H9 (cell line): ENCODE measurements around the gene ANO2. TPM values are rescaled to one million over a fixed set of nuclear protein-coding genes. Genes with fewer than 3 reads are reported as not detected.

Source experiments
- DNase-seq: peaks from one replicate; pipeline ENCODE4 v3.0.0-alpha.2; 2017
- H2AFZ ChIP-seq: one replicate; pipeline ENCODE4 v1.6.1; 2013; ENCODE audit warnings: mild to moderate bottlenecking, low read length, control low read depth, moderate library complexity
- H2AK5ac ChIP-seq: 2 replicates; pipeline ENCODE4 v1.6.1; 2013; ENCODE audit warnings: low read length, control low read depth, mixed read lengths; ENCODE audit not compliant: insufficient read length
- H2BK120ac ChIP-seq: one replicate; pipeline ENCODE4 v1.6.1; 2013; ENCODE audit warnings: low read depth, mild to moderate bottlenecking, low read length, control low read depth, inconsistent platforms; ENCODE audit not compliant: poor library complexity, severe bottlenecking
- H2BK12ac ChIP-seq: 2 replicates; pipeline ENCODE4 v1.6.1; 2013; ENCODE audit warnings: low read length, control low read depth, mixed read lengths, low read depth; ENCODE audit not compliant: insufficient read length
- H2BK15ac ChIP-seq: 2 replicates; pipeline ENCODE4 v1.6.1; 2013; ENCODE audit warnings: low read depth, low read length, control low read depth
- H2BK20ac ChIP-seq: one replicate; pipeline ENCODE4 v1.6.1; 2013; ENCODE audit warnings: low read depth, mild to moderate bottlenecking, low read length, control low read depth, inconsistent platforms; ENCODE audit not compliant: poor library complexity, severe bottlenecking
- H2BK5ac ChIP-seq: 2 replicates; pipeline ENCODE4 v1.6.1; 2013; ENCODE audit warnings: low read length, control low read depth, mixed read lengths; ENCODE audit not compliant: insufficient read length
- H3K14ac ChIP-seq: 2 replicates; pipeline ENCODE4 v1.6.1; 2013; ENCODE audit warnings: low read length, control low read depth; ENCODE audit not compliant: insufficient read depth
- H3K18ac ChIP-seq: 2 replicates; pipeline ENCODE4 v1.6.1; 2013; ENCODE audit warnings: low read depth, mild to moderate bottlenecking, mixed read lengths, low read length, control low read depth; ENCODE audit not compliant: insufficient read length
- H3K23ac ChIP-seq: 2 replicates; pipeline ENCODE4 v1.6.1; 2013; ENCODE audit warnings: low read length, control low read depth, mixed read lengths, low read depth; ENCODE audit not compliant: insufficient read length
- H3K23me2 ChIP-seq: 2 replicates; pipeline ENCODE4 v1.6.1; 2013; ENCODE audit warnings: low read depth, mild to moderate bottlenecking, mixed read lengths, low read length, control low read depth; ENCODE audit not compliant: insufficient read length, poor library complexity, severe bottlenecking
- H3K27ac ChIP-seq: 2 replicates; pipeline ENCODE4 v1.5.1; 2013; ENCODE audit warnings: low read length, control low read depth, mixed read lengths, low read depth; ENCODE audit not compliant: insufficient read length
- H3K27me3 ChIP-seq: 2 replicates; pipeline ENCODE4 v1.6.1; 2013; ENCODE audit warnings: low read length, control low read depth, inconsistent platforms; ENCODE audit not compliant: insufficient read depth
- H3K4ac ChIP-seq: 2 replicates; pipeline ENCODE4 v1.6.1; 2013; ENCODE audit warnings: low read depth, mild to moderate bottlenecking, control low read depth, inconsistent platforms, low read length, moderate library complexity
- H3K4me1 ChIP-seq: 2 replicates; pipeline ENCODE4 v1.6.1; 2013; ENCODE audit warnings: low read length, control low read depth, inconsistent platforms; ENCODE audit not compliant: insufficient read depth
- H3K4me2 ChIP-seq: 2 replicates; pipeline ENCODE4 v1.6.1; 2013; ENCODE audit warnings: low read length, control low read depth, mixed read lengths; ENCODE audit not compliant: insufficient read length, insufficient read depth
- H3K56ac ChIP-seq: 2 replicates; pipeline ENCODE4 v1.6.1; 2013; ENCODE audit warnings: low read depth, mild to moderate bottlenecking, mixed read lengths, low read length, control low read depth; ENCODE audit not compliant: insufficient read length
- H3K79me1 ChIP-seq: 2 replicates; pipeline ENCODE4 v1.6.1; 2013; ENCODE audit warnings: low read depth, mild to moderate bottlenecking, moderate library complexity, low read length, control low read depth, inconsistent platforms; ENCODE audit not compliant: insufficient read depth, poor library complexity, severe bottlenecking
- H3K79me2 ChIP-seq: 2 replicates; pipeline ENCODE4 v1.6.1; 2013; ENCODE audit warnings: low read length, control low read depth, inconsistent platforms; ENCODE audit not compliant: insufficient read depth
- H3K9ac ChIP-seq: 2 replicates; pipeline ENCODE4 v1.6.1; 2013; ENCODE audit warnings: low read length, control low read depth, mixed read lengths; ENCODE audit not compliant: insufficient read length; ENCODE audit errors: extremely low read depth
- H3K9me3 ChIP-seq: one replicate; pipeline ENCODE4 v1.6.1; 2013; ENCODE audit warnings: low read depth, low read length, inconsistent platforms; ENCODE audit not compliant: control insufficient read depth
- H3T11ph ChIP-seq: one replicate; pipeline ENCODE4 v1.6.1; 2013; ENCODE audit warnings: mild to moderate bottlenecking, low read length, control low read depth, inconsistent platforms
- H4K20me1 ChIP-seq: one replicate; pipeline ENCODE4 v1.6.1; 2013; ENCODE audit not compliant: control insufficient read depth, insufficient read length, insufficient read depth
- H4K5ac ChIP-seq: 2 replicates; pipeline ENCODE4 v1.6.1; 2013; ENCODE audit warnings: low read depth, mild to moderate bottlenecking, mixed read lengths, low read length, control low read depth; ENCODE audit not compliant: insufficient read length
- H4K8ac ChIP-seq: replicated peaks from 2 replicates; pipeline ENCODE4 v1.6.1; 2013; ENCODE audit warnings: low read length, control low read depth, mixed read lengths, low read depth; ENCODE audit not compliant: insufficient read length
- H4K91ac ChIP-seq: 2 replicates; pipeline ENCODE4 v1.6.1; 2013; ENCODE audit warnings: low read depth, mild to moderate bottlenecking, moderate library complexity, mixed read lengths, low read length, control low read depth; ENCODE audit not compliant: insufficient read length
- H3K27ac Mint-ChIP-seq, 3 experiments: 2 replicates in 2 of 3; 3 replicates in 1 of 3; pipeline ENCODE4 v1.8.0; 2020 to 2021; ENCODE audit warnings: mixed read lengths in 3 of 3, mild to moderate bottlenecking in 1 of 3, moderate library complexity in 1 of 3
- H3K27me3 Mint-ChIP-seq: 2 replicates; pipeline ENCODE4 v1.8.0; 2021; ENCODE audit warnings: low read depth, mild to moderate bottlenecking, moderate library complexity, mixed read lengths
- H3K36me3 Mint-ChIP-seq, 3 experiments: 2 replicates in 2 of 3; 3 replicates in 1 of 3; pipeline ENCODE4 v1.8.0; 2020 to 2021; ENCODE audit warnings: low read depth in 3 of 3, mixed read lengths in 3 of 3; ENCODE audit not compliant: insufficient read depth in 1 of 3
- H3K4me1 Mint-ChIP-seq, 2 experiments: 2 replicates each; pipeline ENCODE4 v1.8.0; 2020; ENCODE audit warnings: mixed read lengths in 2 of 2
- H3K4me3 Mint-ChIP-seq, 2 experiments: 2 replicates in 1 of 2; 3 replicates in 1 of 2; pipeline ENCODE4 v1.8.0; 2020 to 2021; ENCODE audit warnings: mild to moderate bottlenecking in 2 of 2, mixed read lengths in 2 of 2, moderate library complexity in 1 of 2
- H3K9me3 Mint-ChIP-seq, 2 experiments: 2 replicates in 1 of 2; 3 replicates in 1 of 2; pipeline ENCODE4 v1.8.0; 2020; ENCODE audit warnings: mild to moderate bottlenecking in 2 of 2, mixed read lengths in 2 of 2, moderate library complexity in 1 of 2
- CTCF ChIP-seq: fragments of 200-600 bp; sonication (generic); conservative IDR thresholded peaks from 3 replicates; pipeline ENCODE4 v1.8.0; 2021; ENCODE audit warnings: antibody characterized with exemption, mild to moderate bottlenecking
- WGBS: extraction: QIAGEN DNeasy Blood & Tissue Kit; methylation state at CpG from one replicate; pipeline ENCODE4 v1.1.7; 2013; ENCODE audit warnings: missing lambda C conversion rate, low lambda C conversion rate, mixed read lengths; ENCODE audit not compliant: insufficient read length; ENCODE audit errors: extremely low coverage; 5-methylcytosine and 5-hydroxymethylcytosine counted together
- total RNA-seq: library from RNA; stranded (reverse); gene quantifications from 2 replicates; pipeline ENCODE4 v1.2.1, GENCODE V29; 2021

The ANO2 gene
- total RNA-seq, 1 experiment from 2014 or later: 3.8 TPM

DNA sequence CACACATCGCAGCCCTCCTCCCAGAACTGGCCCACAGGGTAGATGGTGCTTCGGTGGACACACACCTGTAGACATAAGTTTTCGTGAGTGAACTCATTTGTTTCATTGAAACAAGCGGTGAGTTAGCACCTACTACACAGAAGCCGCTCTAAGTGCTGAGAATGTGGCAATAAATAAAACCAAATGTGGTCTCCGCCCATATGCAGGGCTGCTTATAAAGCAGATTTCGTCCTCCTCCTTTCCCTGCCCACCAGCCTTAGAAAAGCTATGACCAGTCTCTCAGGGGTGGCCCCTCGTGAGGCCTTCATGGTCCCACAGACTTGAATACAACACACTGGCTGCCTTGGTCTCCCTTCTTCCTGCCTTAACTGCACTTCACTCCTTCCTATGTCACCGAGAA, 31.1 kb upstream of the ANO2 start:
- H3K9me3 ChIP-seq: no peaks in the 10 kb centered on the region
- H2BK15ac ChIP-seq: no peak overlapping the region
- no peak overlapping the region for H2AK5ac ChIP-seq
- H2BK20ac ChIP-seq: no peak overlapping the region
- Mint-ChIP-seq H3K9me3 (no peaks in the 10 kb centered on the region; a peak in 1 of 5 replicates), H3K4me1 (no peaks in the 10 kb centered on the region), H3K27ac (no peak overlapping the region; a peak in 2 of 7 replicates), H3K27me3 (peaks cover 26% of the 10 kb centered on the region), H3K36me3 (no peaks in the 10 kb centered on the region; a peak in 1 of 7 replicates), H3K4me3 (no peak overlapping the region)
- H3K27ac ChIP-seq: no peak overlapping the region
- H4K20me1 ChIP-seq: no peaks in the 10 kb centered on the region
- H2BK5ac ChIP-seq: no peak overlapping the region
- no peak overlapping the region for H3K4me2 ChIP-seq
- no peak overlapping the region for H4K8ac ChIP-seq
- H3K14ac ChIP-seq: no peak overlapping the region; the same call in 1 of the 2 replicates
- H2BK120ac ChIP-seq: no peak overlapping the region
- H3T11ph ChIP-seq: no peak overlapping the region
- no peaks in the 10 kb centered on the region for H3K79me2 ChIP-seq
- H3K79me1 ChIP-seq: no peaks in the 10 kb centered on the region
- no peaks in the 10 kb centered on the region for H3K27me3 ChIP-seq
- no peak overlapping the region for H3K9ac ChIP-seq
- H3K4ac ChIP-seq: no peak overlapping the region
- no peak overlapping the region for H2AFZ ChIP-seq
- no peak for DNase-seq
- H4K5ac ChIP-seq: no peak overlapping the region
- H3K23ac ChIP-seq: no peak overlapping the region
- TF ChIP-seq CTCF: no peak
- H3K18ac ChIP-seq: no peak overlapping the region
- WGBS: no CpG with 5 or more reads among the region's 9 CpGs
- H3K23me2 ChIP-seq: no peaks in the 10 kb centered on the region
- H4K91ac ChIP-seq: no peak overlapping the region
- H3K4me1 ChIP-seq: no peaks in the 10 kb centered on the region
- H3K56ac ChIP-seq: no peak overlapping the region
- H2BK12ac ChIP-seq: no peak overlapping the region
